ENCODE data around the gene HPSE2.

GRCh38 chr10:98528166-98528804 is 707.4 kb downstream of the HPSE2 start:
- TF ChIP-seq POLR2A (IDR thresholded peaks at IDR 0.05), result no peak
- no peak for TF ChIP-seq CTCF (IDR thresholded peaks at IDR 0.05)
